K562 (cell line): Measurements from ENCODE around the gene MC1R.

Experiments
- CHD4 ChIP-seq: fragments of 200-600 bp; sonication (generic); IDR thresholded peaks from 3 replicates; pipeline ENCODE4 v1.6.1; 2012; ENCODE audit warnings: low read depth, mild to moderate bottlenecking, mixed read lengths, low read length, inconsistent platforms; ENCODE audit not compliant: insufficient read depth, insufficient replicate concordance, poor library complexity, severe bottlenecking
- CREM ChIP-seq: IDR thresholded peaks from 2 replicates; pipeline ENCODE4 v1.6.1; 2014; ENCODE audit warnings: antibody characterized with exemption, low read depth
- KDM2B ChIP-seq: fragments of 250-450 bp; sonication (Bioruptor Pico); IDR thresholded peaks from 2 replicates; pipeline ENCODE4 v1.8.0; 2021; ENCODE audit warnings: mild to moderate bottlenecking, moderate library complexity
- REST ChIP-seq, 2 experiments: fragments of 450-650 bp; formaldehyde crosslinking in 1 of 2; IDR thresholded peaks; 2 replicates each; pipeline versions ENCODE4 v1.4.0 to v1.6.1; 2014 to 2020; ENCODE audit warnings: mild to moderate bottlenecking in 2 of 2, borderline replicate concordance in 1 of 2, low read depth in 1 of 2
- RNF2 ChIP-seq: sonication (generic); IDR thresholded peaks from 2 replicates; pipeline ENCODE4 v1.6.1; 2016
- SNRNP70 ChIP-seq: fragments of 200-400 bp; formaldehyde crosslinking; optimal IDR thresholded peaks from 2 replicates; pipeline ENCODE3; 2017; ENCODE audit warnings: low read depth, low read length
- ZFP30 ChIP-seq: fragments of 250-450 bp; sonication (Bioruptor Pico); IDR thresholded peaks from 2 replicates; pipeline ENCODE4 v1.8.0; 2022; ENCODE audit warnings: moderate library complexity, mild to moderate bottlenecking, inconsistent platforms, borderline replicate concordance
- TF ChIP-seq, protein P1 (sequence below): fragments of 250-450 bp; sonication (Bioruptor Pico); IDR thresholded peaks from 2 replicates; pipeline ENCODE4 v1.5.0; 2021

DNA sequence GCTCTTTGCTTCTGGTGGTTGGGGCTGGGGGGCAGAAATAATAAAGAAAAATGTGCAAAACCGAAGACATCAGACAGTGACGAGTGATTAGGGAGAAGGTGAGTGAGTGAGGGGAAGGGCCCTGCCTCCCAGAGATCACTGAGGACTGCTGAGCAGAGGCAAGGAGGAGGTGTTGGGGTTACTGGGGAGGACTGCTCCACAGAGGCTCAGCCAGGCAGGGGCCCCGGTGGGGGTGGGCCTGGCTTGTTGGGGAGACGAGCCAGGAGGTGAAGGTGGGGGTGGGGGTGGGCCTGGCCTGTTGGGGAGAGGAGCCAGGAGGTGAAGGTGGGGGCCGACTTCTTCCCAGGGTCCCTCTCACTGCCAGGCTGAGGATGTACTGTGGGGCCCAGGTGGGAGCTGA is 27.9 kb downstream of the MC1R start:
- TF ChIP-seq REST (IDR thresholded peaks at IDR 0.05; ENCODE audit: borderline replicate concordance) (no peak), REST (CRISPR knock-in tag; IDR thresholded peaks at IDR 0.05; ENCODE audit: low read depth) (no peak), ZFP30 (CRISPR knock-in tag) (no peak), SNRNP70 (no peak), CHD4 (no peak), RNF2 (no peak), KDM2B (no peak), CREM (no peak)
- TF ChIP-seq, protein P1, sequence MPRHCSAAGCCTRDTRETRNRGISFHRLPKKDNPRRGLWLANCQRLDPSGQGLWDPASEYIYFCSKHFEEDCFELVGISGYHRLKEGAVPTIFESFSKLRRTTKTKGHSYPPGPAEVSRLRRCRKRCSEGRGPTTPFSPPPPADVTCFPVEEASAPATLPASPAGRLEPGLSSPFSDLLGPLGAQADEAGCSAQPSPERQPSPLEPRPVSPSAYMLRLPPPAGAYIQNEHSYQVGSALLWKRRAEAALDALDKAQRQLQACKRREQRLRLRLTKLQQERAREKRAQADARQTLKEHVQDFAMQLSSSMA (CRISPR knock-in tag) = no peak
